HG02759 (cell line): ENCODE data around the gene PTPMT1.
A peak's percentile ranks its signal among the peaks of the same experiment; 100 is the strongest.

Experiments
- ATAC-seq: cut with Tn5 transposase; IDR thresholded peaks from one replicate; pipeline ENCODE4 v1.9.1; 2021; ENCODE audit warnings: mild to moderate bottlenecking, moderate library complexity; ENCODE audit not compliant: unreplicated experiment

Gene PTPMT1

GRCh38 chr11:47578524-47579494, 13.4 kb downstream of the PTPMT1 start, which contains the start of the genes KBTBD4 and NDUFS3:
KBTBD4 (minus strand) TSS chr11:47578970; CDS start chr11:47578951, 19 bp downstream.
NDUFS3 (plus strand) TSS chr11:47579074; CDS start chr11:47579092, 18 bp downstream.
- peak; percentile 93 for ATAC-seq

- ATAC-seq: no peak
Observed at GRCh38 chr11:47583844-47584243, 18.4 kb downstream of the PTPMT1 start.

- no peak for ATAC-seq
Observed at GRCh38 chr11:47586098-47586855, 20.9 kb downstream of the PTPMT1 start, which contains the start of gene FAM180B. FAM180B (plus strand) TSS chr11:47586678; CDS start chr11:47586769, 91 bp downstream.

GRCh38 chr11:47587039-47587716, 21.8 kb downstream of the PTPMT1 start:
- ATAC-seq: no peak

GRCh38 chr11:47587723-47588326, 22.4 kb downstream of the PTPMT1 start:
- ATAC-seq: no peak

- no peak for ATAC-seq
Observed at GRCh38 chr11:47589118-47589517, 23.7 kb downstream of the PTPMT1 start.

- no peak for ATAC-seq
Observed at GRCh38 chr11:47589584-47589976, 24.2 kb downstream of the PTPMT1 start.

GRCh38 chr11:47589977-47590861, 24.8 kb downstream of the PTPMT1 start:
- no peak for ATAC-seq

- no peak for ATAC-seq
Observed at GRCh38 chr11:47591764-47592163, 26.4 kb downstream of the PTPMT1 start.

GRCh38 chr11:47592251-47592650, 26.9 kb downstream of the PTPMT1 start:
- ATAC-seq: no peak

- no peak for ATAC-seq
Observed at GRCh38 chr11:47592970-47593369, 27.6 kb downstream of the PTPMT1 start.

GRCh38 chr11:47593492-47593933, 28.1 kb downstream of the PTPMT1 start:
- no peak for ATAC-seq

- no peak for ATAC-seq
Observed at GRCh38 chr11:47593934-47594855, 28.8 kb downstream of the PTPMT1 start, which contains the start of gene C1QTNF4. C1QTNF4 (minus strand) TSS chr11:47594411; CDS start chr11:47590810, 3,601 bp downstream.

- ATAC-seq: no peak
Observed at GRCh38 chr11:47595029-47595428, 29.6 kb downstream of the PTPMT1 start.

GRCh38 chr11:47595967-47596366, 30.6 kb downstream of the PTPMT1 start:
- ATAC-seq: no peak

- ATAC-seq: no peak
Observed at GRCh38 chr11:47599902-47600301, 34.5 kb downstream of the PTPMT1 start.

GRCh38 chr11:47603295-47603694, 37.9 kb downstream of the PTPMT1 start:
- no peak for ATAC-seq

GRCh38 chr11:47605921-47606320, 40.5 kb downstream of the PTPMT1 start:
- ATAC-seq: no peak
